AG09309 (cell line): ENCODE measurements around the gene GALNT14.

Experiments used
- DNase-seq: peaks from one replicate; pipeline ENCODE4 v3.0.0-alpha.2; 2010; ENCODE audit warnings: low read depth
- H3K4me3 ChIP-seq: 2 replicates; pipeline ENCODE4 v1.5.1; 2011; ENCODE audit warnings: mild to moderate bottlenecking, low read depth, low read length, moderate library complexity; ENCODE audit not compliant: control insufficient read depth
- TF ChIP-seq, protein P1 (sequence below): IDR thresholded peaks from 2 replicates; pipeline ENCODE4 v1.5.1; 2011; ENCODE audit warnings: mild to moderate bottlenecking, low read depth, low read length, inconsistent platforms; ENCODE audit not compliant: insufficient read depth, control insufficient read depth; ENCODE audit errors: missing control alignments

The GALNT14 gene

GRCh38 chr2:31097962-31098613 is 40.2 kb downstream of the GALNT14 start:
- DNase-seq, result no peak
- TF ChIP-seq, protein P1, sequence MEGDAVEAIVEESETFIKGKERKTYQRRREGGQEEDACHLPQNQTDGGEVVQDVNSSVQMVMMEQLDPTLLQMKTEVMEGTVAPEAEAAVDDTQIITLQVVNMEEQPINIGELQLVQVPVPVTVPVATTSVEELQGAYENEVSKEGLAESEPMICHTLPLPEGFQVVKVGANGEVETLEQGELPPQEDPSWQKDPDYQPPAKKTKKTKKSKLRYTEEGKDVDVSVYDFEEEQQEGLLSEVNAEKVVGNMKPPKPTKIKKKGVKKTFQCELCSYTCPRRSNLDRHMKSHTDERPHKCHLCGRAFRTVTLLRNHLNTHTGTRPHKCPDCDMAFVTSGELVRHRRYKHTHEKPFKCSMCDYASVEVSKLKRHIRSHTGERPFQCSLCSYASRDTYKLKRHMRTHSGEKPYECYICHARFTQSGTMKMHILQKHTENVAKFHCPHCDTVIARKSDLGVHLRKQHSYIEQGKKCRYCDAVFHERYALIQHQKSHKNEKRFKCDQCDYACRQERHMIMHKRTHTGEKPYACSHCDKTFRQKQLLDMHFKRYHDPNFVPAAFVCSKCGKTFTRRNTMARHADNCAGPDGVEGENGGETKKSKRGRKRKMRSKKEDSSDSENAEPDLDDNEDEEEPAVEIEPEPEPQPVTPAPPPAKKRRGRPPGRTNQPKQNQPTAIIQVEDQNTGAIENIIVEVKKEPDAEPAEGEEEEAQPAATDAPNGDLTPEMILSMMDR, result no peak
- H3K4me3 ChIP-seq, result no peak overlapping the region

- no peak for DNase-seq
- TF ChIP-seq, protein P1, result no peak
- no peak overlapping the region for H3K4me3 ChIP-seq
Measured at GRCh38 chr2:31090188-31090587, 48.1 kb downstream of the GALNT14 start.

DNA sequence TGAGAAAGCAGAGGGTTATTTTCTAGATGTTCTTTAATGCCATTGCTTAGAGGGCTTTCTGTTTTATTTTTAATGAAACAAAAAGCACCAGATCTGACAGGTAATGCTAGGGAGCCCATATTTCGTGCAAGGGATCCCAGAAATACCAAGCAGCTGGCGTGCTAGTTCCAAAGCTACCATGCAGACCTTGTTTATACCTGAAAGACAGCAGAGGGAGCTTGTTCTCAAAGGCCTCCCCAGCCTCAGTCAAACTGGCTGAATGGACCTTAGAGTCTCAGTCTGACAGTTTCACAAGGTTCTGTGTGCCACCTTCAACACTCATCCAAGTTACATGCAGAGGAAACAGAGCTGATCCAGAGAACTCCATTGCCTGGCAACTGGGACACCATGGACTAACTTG is 48.6 kb downstream of the GALNT14 start:
- no peak for DNase-seq
- TF ChIP-seq, protein P1, result no peak
- no peak overlapping the region for H3K4me3 ChIP-seq

GRCh38 chr2:31088504-31089195 is 49.6 kb downstream of the GALNT14 start:
- DNase-seq, result no peak
- TF ChIP-seq, protein P1, result no peak

GRCh38 chr2:31087491-31087890 is 50.7 kb downstream of the GALNT14 start:
- DNase-seq, result no peak
- H3K4me3 ChIP-seq, result no peak overlapping the region
- TF ChIP-seq, protein P1, result no peak

More at GRCh38 chr2:31088504-31089195, 49.6 kb downstream of the GALNT14 start:
- no peak overlapping the region for H3K4me3 ChIP-seq

- TF ChIP-seq, protein P1, result no peak
- H3K4me3 ChIP-seq, result no peak overlapping the region
- no peak for DNase-seq
Measured at GRCh38 chr2:31086590-31086989, 51.6 kb downstream of the GALNT14 start.
